LoVo (cell line): ENCODE data around the gene CSGALNACT2.
"Not testable (repeated sequence)": the region's sequence is repeated elsewhere in the genome, so short reads cannot be mapped to it uniquely, and the experiment has no call there.

Source experiments
- DNase-seq: peaks from one replicate; pipeline ENCODE4 v3.0.0-alpha.2; 2016; ENCODE audit warnings: low spot score

Gene CSGALNACT2

DNA sequence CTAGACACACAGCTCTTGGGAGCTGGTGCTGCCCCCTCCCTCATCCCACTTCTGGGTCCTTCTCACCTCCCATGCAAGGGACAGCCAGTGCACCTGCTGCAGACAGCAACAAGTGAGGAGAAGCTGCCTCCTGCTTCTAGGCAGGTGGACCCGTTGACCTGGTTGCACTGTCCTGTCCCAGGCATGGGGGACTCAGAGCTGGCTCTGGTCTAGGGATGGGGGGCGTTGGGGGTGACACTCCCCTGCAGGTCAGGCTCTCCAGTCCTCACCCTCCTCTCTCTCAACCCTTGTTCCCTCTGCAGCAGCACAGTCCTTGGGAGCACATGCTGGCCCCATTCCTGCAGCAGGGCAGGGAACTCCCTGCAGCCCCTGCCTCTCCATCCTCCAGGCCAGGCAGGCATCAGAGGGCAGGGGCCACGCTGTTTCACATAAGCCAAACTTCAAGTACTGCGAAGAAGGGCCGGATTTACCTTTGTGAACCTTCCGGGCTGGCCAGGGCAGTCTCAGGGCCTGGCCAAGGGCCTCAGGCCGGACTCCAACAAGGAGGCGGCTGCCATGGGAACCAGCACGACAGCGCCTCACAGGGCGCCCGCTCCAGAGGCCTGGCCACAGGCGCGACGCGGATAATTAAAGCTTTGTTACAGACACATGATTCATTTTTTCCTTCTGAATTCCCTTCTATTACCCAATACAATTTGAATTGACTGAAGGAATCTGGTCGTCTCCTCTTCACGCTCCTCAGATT lies 80.1 kb downstream of the CSGALNACT2 start:
- DNase-seq = no peak

DNA sequence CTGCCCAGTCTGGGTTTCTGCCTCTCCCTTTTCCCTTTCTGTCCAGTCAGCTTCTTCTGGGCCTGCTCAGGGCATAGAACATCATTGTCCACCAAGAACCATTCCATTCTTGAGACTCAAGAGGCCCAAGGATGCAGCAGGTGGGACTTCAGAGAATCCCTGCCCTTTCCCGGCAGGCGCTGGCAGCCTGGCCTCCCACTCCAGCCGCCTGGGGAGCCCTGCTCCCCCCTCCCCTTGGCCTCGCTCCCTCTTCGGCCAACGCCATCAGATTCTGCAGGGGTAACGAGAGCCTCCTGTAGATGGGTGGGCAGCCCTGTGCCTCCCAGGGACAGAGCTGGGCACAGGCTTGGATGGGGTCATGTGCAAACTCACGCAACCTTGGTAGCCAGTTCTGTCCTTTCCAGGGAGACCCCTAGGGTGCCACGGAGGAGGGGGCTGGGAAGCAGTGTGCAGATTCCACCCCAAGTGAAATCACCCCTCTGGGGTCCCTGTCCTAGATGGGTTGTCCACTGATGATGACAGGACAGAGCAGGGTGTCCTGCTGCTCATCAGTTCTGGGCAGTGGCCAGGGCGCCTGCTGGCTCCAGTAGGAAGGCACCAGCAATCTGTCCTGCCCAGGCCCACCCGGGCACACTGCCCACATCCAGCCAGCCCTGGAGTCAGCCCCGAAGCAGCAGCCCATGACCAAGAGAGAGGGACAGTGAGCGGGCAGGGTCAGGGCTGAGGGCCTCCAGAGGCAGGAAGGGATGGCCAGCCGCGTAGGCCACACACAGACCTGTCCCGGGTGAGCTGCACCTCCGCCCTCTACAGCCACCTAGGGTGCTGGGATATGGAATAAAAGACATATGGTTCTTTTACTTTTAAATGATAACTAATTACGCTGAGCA lies 80.9 kb downstream of the CSGALNACT2 start:
- DNase-seq = no peak

DNA sequence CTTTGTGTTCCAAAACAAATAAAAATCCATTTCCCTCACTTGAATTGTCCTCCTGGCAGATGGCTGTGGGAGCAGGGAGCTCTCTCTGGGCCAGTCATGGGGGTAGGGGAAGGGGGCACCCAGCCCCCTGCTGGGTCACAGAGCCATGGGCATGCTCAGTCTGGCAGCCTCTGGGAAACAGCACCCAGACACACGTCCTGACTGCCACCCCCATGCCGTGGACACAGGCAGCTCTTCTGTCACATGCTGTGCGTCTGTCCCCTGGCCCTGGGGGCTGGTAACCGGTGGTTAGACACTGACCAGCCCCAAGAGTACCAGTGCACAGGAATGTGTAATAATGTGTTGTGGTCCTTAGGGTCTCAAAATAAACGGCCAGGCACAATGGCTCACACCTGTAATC lies 81.6 kb downstream of the CSGALNACT2 start:
- DNase-seq = no peak

DNA sequence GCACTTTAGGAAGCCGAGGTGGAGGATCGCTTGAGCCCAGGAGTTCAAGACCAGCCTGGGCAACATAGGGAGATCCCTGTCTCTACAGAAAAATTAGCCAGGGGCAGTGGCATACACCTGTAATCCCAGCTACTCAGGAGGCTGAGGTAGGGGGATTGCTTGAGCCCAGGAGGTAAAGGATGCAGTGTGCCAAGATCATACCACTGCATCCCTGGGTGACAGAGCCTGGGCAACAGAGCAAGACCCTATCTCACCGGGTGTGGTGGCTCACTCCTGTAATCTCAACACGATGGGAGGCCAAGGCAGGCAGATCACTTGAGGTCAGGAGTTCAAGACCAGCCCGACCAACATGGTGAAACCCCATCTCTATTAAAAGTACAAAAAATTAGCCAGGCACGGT lies 82.0 kb downstream of the CSGALNACT2 start:
- DNase-seq = not testable (repeated sequence)

DNA sequence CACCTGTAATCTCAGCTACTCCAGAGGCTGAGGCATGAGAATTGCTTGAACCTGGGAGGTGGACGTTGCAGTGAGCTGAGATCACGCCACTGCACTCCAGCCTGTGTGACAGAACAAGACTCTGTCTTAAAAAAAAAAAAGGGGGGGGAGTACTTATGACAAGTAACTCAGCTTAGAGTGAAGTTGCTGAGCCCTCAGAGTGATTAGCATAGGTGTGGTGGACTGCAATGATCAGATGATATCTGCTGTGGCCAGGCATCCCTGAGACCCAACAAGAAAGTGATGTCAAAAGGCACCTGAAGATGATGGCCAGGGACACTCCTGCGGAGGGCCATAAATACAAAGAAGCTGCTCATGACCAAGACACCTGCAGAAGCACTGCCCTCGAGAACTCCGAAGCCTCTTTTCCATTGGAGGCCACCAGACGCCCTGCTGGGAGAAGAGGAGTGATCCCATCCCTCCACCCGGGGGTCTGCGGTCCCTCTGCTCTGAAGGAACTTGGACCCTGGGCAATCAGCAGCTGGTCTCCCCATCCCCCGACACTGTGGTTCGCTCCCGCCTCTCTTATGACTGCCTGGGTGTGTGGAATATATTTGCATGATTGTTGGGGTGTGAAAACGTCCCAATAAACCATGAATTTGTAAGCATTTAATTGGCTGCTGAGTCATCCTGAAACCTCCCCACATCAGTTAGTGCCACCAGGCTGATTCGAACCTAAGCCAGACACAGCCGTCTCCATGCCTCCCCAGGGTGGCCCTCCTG lies 82.6 kb downstream of the CSGALNACT2 start:
- no peak for DNase-seq

DNA sequence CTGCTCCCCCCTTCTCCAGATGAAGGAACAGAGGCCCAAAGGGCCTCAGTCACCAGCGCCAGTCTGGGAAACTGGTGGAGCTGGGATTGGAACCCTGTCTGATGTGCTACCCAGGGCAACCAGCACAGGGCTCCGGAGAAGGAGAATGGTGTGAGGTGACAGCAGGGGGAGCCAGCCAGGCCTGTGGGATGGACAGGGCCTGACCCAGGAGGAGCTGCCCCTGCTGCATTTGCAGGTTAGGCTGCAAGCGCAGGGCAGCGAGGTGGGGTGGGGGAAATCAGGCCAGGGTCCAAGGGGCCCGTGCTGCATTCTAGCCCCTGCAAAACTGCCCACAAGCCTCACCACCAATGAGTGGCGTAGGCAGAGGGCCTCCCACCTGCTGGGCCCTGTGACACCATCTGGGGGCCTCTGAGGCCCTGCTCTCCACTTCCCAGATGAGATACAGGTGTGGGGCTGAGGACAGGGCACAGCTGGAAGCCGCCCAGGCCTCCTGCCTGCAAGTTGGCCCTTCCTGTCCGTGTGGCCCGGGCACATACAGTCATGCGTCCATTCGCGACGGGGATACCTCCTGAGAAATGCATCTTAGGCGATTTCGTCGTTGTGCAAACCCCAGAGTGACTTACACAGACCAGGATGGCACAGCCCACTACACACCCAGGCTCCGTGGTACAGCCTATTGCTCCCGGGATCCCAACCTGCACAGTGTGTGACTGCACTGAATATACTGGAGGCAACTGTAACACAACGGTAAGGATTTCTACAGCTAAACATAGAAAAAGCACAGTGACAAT lies 83.4 kb downstream of the CSGALNACT2 start:
- no peak for DNase-seq

DNA sequence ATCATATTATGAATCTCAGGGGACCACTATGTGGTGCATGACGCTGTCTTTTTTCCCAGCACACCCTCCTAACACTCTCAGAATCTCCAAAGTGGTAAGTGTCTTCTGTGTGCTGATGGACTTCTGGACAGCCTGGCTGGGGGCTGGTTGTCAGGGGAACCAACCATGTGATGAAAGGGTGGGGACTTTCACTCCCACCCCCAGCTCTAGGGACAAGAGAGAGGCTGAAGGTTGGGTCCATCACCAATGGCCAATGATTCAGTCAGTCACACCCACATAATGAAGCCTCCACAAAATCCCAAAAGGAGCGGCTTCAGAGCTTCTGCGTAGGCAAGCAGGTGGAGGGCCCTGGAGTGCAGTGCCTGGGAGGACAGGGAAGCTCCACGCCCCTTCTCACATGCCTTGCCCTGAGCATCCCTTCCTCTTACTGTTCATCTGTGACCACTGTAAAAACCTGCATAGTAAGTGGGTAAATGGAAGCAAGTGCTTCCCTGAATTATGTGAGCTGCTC lies 84.0 kb downstream of the CSGALNACT2 start:
- DNase-seq = no peak

DNA sequence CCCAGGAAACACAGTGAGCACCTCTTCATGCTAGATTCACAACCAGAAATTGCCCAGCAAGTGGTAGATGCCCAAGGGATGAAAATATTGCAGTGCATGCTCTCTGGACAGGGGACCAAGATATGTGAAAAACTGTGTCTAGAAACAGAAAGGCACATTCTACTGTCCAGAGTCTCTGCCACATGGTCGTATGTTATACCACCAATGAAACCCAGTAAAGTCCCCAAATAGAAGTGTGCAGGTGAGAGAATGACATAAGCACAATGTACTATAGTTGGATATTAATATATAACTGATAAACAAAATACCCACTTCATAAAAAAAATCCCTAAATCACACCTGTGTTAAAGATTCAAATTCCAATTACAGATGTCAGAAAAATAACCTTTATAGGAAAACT lies 84.8 kb downstream of the CSGALNACT2 start:
- no peak for DNase-seq

DNA sequence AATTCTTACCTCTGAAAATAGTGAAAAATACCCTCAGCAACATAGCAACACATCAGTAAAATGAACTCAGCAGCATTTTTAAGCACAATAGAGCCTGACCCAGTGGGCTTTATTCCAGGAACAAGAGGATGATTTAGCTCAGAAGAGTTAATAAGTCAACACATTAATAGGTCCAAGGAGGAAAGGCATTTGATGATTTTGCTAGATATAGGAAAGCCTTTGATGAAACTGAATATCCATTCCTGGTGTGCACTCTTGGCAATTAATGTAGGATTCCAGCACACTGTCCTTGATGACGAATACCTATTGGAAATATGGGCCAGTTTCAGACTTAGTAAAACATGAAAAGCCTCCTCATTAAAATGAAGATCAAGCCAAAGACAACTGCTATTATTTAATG lies 86.1 kb downstream of the CSGALNACT2 start:
- no peak for DNase-seq

DNA sequence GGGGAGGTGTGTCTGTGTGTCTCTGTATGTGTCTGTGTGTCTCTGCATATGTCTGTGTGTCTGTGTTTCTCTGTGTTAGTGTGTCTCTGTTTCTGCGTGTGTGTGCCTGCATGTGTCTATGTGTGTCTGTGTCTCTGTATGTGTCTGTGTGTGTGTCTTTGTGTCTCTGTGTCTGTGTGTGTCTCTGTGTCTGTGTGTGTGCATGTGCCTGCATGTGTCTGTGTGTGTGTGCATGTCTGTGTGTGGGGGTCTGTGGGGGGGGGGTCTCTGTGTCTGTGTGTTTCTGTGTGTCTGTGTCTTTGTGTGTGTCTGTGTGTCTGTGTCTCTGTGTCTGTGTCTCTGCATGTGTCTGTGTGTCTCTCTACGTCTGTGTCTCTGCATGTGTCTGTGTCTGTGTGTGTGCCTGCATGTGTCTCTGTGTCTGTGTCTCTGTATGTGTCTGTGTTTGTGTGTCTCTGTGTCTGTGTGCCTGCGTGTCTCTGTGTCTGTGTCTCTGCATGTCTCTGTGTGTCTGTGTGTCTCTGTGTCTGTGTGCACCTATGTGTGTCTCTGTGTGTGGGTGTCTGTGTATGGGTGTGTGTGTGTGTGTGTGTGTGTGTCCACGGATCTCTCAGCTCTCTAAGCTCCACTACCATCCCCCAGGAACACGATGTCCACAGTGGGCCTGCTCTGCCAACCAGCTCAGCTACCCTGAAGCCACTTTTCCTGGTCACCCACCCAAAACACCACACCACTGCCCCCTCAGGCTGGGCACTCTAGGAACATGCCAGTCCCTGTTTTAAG lies 87.0 kb downstream of the CSGALNACT2 start:
- DNase-seq = no peak

DNA sequence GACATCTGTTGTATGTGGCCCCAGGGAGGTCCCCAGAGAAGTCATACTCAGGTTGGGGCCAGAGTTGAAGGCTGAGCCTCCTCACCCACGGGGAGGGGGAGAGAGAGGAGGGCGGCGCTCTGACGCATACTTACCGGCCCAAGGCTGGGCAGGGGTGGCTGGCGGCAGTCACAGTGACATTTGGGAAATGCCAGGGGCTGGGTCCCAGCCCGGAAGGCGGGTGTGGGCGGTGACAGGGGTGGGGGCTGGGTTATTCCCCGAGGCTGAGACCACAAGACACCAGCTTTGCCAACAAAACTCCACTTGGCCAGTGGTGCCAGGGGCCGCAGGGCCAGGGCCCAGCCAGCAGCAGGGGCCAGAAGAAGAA lies 87.5 kb downstream of the CSGALNACT2 start:
- no peak for DNase-seq

DNA sequence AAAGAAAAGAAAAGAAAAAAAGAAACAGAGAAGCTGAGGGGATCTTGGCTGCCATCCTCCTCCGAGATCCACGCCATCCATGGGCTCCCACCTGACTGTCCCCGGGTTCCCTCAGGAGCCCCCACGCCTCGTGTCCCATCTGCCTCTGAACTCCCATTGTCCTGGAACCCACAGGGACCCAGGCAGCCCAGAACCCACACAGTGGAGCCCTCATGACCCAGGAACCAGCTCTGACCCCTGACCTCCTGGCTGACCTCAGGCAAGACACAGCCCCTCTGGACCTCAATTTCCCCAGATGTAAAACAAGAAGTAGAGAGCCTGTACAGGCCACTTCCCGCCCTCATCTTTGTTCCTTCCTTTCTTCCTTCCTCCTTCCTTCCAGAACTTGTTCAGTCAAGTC lies 88.2 kb downstream of the CSGALNACT2 start:
- no peak for DNase-seq

DNA sequence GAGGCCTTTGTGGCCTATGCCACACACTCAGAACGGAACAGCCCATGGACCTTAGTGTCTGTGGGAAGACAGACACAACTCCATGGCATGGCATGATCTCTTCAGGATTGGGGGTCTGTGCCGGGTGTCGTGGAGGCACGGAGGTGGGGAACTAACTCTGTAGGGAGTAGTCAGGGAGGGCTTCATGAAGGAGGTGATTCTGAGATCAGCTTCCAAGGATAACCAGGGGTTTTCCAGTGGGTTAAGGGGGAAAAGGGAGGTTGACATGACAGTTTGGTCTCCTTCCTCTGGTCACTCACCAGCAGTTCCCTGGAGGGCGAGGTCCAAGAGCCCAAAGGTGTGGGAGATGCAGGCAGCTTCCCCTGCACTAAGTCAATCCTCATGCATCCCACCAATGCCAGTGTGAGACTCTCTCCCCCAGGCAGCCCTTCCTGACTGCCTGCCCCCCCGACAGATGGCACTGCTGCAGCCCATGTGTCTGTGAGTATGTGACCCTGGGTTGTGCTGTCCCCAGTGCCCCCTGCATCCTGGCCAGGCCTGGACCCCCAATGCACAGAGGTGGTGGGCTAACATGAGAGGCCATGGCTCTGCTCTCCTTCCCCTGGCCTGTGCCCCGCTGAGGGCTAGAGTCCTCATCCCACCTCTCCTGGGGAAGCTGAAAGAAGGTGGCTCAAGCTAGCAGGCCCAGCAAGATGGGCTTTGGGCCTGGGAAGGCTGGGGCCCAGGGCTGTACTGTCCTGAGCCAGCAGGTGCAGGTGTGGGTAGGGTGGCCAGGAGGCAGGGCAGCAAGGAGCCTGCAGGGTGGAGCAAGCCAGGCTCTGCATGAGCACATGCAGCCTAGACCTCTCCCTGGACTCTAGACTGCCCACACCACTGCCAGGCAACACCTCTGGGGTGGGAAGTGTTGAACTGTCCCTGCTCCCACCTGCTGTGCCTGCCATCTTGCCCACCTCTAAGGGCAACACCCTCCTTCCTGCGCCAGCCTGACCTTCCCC lies 88.9 kb downstream of the CSGALNACT2 start:
- no peak for DNase-seq

DNA sequence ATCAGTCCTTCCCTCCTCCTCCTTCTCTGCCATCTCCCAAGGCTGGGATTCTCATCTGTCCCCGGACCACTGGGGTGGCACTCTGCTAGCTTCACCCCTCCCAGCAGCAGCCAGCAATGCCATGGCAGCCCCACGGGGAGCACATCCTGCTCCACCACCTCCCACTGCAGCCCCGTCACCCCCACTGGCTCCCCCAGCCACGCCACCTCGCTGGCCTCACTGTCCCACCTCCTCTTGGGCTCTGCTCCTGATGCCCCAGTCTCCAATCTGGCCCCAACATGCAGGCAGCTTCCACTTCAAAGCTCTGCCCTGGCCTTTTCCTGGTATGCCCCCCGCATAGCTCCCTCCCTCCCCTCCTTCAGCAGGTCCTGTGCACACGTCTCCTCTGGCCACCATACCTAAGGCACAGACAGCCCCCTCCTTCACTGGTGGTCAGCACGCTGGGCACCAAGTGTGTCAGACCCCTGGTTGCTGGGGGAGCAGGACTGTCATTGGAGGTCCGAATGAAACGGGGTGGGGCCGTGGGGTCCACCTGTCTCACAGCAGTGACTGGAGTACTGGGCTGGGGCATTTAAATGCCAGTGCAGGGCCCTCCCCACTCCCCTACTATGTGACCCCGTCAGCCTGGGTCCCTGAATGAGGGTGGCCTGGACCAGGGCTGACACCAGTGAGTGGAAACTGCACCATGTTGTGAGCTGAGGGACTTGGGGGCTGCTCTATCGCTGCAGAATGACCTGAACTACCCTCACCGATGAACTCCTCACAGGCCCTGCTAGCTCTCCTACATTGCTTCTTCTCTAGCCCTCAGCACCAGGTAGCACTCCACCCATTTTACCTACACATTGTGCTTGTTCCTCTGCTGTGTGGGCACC lies 89.9 kb downstream of the CSGALNACT2 start:
- no peak for DNase-seq

DNA sequence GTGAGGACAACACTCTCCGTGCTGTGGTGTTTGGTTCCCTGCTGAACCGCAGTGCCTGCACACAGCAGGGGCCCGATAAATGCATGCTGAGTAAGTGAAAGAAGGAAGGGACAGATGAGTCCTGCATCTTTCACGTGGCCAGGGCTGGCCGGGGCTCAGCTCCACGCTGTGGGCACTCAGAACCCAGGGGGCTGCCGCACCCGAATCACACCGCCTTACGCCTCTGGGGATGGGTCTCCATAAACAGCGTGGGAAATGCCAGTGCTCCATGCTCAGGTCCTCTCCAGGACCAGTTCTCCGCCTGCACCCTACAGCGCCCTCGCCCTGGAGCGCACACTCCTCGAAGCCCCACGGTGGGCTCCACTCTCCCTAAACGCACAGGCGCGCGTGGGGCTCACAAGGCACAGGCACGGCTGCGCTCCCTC lies 90.5 kb downstream of the CSGALNACT2 start:
- DNase-seq = no peak

DNA sequence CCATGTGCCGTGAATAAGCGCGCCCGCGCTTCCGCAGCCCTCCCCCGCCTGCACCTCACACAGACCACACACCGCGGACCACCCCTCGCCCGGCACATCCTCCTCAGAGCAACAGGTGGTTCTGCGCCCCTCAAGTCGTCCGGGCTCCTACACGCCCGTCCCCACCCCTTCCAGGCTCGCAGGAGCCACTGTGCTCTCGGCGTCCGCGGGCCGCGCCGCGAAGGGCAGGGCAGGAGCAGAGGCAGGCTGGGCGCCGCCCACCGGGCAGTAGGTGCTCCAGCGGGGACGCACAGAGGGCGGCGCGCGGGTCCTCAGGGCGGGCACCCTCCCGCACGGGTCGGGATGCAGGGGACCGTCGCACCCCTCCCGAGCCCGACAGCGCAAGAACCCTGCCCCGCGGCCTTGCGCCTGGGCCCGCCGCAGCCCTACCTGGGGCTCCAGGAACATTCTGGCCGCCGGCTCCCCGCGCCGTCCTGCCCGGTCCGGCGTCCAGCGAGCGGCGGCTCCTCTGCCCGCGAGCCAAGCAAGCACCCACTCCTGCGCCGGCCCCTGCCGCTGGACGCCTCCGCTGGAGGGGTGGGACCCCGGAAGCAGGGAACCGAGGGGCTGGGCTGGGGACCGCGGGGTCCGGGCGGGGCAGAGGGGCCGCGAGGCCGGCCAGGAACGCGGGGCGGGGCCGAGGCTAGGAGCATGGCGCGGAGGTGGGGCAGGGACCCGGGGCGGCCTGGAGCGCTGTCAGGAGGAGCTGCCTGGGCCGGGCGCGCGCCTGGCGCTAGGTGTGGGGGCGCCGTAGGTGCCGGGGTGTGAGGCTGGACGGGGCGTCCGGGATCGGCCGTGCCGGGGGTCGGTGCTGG lies 91.2 kb downstream of the CSGALNACT2 start:
- no peak for DNase-seq

DNA sequence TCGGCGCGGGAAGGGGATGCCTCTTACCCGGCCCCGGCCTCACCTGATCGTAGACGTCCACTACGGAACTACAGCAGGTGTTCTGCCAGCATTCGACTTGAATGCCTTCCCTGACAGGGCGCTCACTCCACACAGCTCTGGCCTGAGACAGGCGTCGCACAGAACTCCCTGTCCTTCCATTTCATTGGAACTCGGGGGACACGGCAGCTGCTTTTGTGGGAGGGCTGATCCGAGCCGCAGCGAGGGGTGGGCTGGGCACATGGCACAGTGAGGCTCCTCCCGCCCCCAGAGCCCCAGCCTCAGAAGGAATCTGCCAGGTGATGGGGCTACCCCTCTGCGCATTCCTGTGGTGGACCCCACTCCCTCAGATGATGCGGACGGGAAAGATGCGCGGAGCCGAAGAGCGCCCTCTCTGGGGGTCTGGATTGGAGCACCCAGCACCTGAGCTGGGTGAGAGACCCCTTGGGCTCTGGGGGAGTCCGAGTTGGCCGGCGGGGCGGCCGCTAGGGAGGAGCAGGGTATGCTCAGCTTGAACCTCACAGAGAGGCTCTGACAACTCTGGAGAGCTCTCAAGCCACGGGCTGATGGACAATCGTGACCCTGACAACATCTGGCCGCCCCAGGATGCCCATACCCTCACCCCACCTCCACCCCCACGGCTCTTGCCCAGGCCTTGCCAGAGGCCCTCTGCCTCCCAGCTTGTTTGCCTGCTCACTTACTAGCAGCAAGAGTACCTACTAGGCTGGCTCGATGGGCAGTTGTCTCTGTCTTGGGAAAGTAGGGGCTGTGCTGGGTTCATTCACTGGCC lies 92.1 kb downstream of the CSGALNACT2 start:
- DNase-seq = no peak
